ENCODE measurements around the gene DOK5.

The DOK5 gene

DNA sequence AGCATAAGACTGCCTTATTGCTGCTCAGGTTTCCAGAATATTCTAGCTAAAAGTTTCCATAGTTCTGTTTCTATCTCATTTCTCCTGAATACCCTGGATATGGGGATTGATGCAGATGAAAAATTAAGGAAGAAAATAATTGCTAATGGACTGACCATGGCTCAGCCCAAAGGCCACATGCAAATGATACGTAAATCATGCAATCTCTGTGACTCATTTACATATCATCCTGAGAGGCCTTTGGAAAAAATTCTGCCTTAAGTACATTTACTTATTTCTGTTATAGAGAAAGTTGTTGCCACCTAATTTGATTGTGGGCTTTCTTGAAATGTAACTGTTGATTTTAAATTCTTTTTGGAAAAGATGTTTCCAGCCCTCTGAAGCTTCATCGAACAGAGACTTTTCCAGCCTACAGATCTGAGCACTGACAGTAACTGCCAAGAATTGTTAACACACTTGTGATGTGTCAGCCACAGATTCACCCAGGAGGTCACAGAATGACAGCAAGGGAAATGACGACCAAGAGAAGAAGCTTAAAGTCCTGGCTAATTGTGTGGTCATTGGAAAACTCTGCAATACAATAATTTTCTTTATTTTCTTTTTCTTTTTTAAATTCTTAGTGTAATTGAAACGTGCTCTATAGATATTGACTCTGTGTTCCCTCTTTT, 174.8 kb downstream of the DOK5 start:
- DNase-seq = no peak

DNA sequence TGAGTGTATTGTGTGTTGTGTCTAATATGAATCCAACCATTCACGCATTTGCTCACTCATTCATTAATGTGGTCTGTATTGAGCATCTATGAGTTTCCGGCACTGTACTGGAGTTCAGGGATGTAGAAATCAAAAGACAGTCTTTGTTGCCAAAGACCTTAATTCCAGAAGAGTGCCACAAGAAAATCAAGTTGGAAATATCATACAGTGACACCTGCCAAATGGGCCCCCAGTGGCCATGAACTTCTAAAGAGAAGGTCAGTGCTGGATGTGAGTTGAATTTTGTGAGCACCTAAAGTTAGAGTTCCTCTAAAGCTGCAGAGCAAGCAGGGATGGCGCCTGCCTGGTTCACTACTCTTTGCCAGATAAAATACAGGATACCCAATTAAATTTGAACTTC, 175.9 kb downstream of the DOK5 start:
- no peak for DNase-seq

- no peak for DNase-seq
Observed at GRCh38 chr20:54654450-54654849, 179.1 kb downstream of the DOK5 start.

DNA sequence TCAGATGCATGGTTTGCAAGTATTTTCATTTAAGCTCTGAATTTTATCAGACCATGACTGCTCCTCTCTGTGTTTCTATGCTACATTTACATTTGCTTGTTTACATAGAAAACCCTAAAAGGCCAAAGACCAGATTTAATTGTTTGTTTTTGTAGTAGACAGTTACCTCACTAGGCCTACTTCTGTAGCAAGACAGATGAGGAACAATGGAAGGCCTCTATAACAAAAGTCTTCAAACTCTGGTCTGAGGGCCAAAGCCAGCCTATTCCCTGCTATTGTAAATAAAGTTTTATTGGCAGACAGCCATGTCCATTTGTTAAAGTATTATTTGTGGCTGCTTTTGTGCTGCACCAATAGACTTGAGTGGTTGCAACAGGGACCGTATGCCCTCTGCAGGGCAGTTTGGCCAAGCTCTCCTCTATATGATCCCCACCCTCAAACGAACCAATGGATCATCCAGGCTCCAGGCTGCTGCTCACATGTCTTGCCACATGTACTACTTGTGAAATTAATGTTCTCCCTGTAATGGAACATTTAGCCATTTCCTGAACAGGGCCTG, 182.0 kb downstream of the DOK5 start:
- no peak for DNase-seq

GRCh38 chr20:54658525-54658924, 183.1 kb downstream of the DOK5 start:
- no peak for DNase-seq

DNA sequence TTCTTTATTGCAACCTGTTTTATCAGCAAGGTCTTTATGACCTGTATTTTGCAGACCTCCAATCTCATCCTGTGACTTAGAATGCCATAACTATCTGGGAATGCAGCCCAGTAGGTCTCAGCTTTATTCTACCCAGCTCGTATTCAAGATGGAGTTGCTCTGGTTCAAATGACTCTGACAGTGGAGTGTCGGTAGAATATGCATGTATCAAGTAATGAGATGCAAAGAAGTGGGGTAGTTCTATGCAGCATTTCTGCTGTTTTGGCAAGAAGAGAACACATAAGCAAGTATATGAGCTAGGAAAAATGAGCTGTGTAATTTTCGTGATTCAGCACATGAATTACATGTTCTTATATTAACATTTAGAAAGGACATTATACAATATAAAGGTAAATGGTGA, 185.9 kb downstream of the DOK5 start:
- no peak for DNase-seq

DNA sequence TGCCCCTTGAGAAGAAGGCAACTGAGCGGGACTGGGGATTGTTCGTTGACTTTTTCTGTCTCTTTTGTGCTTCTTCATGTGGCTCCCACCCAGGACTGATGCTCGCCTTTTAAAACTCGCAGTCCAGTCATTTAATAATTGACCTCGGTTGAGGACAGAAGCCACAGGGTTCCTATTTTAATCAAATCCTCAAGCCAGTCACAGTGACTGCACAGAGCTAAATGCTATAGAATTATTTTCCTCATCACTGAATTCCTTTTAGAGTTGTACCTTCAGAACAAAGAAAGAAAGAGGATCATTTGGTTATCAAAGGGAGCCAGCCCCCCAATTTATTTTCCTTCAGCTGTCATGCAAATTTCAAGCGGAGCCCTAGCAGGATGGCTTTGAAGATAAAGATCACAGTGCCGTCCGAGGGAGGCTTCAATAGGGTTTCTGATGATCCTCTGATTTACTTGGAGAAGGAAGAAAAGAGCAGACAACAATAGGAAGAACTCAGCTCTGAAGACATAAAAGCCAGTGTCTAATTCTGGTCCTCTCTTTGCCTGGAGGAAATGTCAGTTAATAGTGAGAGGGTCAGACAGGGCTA, 186.6 kb downstream of the DOK5 start:
- no peak for DNase-seq

- DNase-seq = no peak
Observed at GRCh38 chr20:54665812-54666211, 190.4 kb downstream of the DOK5 start.

- DNase-seq = peak; percentile 27
Observed at GRCh38 chr20:54668271-54669039, 193.1 kb downstream of the DOK5 start.

DNA sequence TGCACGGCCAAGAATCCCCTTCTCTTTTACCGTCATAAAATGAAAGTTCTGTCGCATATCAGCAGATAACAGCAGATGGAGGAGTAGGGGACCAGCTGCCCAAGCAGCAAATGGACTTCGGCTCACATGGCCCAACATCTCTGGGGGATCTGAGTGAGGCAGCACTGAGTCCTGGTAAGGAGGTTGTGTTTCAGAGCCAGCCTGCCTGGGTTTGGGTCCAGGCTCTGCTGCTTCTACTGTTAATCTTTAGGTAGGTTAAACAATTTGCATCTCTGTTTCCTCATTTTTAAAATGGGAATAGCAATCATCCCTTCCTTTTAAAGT, 193.6 kb downstream of the DOK5 start:
- DNase-seq = no peak

- no peak for DNase-seq
Observed at GRCh38 chr20:54678253-54678652, 202.9 kb downstream of the DOK5 start.

DNA sequence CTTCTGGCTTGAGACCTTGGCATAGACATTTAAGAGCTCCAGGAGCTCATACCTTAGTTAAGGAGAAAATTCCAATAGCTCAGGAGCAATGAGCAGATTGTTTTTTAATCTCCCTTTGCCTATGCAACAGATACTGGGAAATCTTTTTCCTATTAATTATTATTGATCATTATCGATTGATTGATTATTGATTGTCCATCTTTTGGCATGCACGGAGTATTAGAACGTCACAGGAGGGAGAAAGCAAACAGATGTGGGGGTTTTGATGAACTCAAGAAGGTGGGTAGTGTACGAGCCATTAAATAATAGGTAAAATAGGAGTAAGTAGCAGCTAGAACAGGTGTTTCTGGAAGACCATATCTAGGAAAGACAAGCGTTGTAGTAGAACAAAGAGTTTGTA, 205.0 kb downstream of the DOK5 start:
- no peak for DNase-seq

- no peak for DNase-seq
Observed at GRCh38 chr20:54680872-54681619, 205.7 kb downstream of the DOK5 start.

DNA sequence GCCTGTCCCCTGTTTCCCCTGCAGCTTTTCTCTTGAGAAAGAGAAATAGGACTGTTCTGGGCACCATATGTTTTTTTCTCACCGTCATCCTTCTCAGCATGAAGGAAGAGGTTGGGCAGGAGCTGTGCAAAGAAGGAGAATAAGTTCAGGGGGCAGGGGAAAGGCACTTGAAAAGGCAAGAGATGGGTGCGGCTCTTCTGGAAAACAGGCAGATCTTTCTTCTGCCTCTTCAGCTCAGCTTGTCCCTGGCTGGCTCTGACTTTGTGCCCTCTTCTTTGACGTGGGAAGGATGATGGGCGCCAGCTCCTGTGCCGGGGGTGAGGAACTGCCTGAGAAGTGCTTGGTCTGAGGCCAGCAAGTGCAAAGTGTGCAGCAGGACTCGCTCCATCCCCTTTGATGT, 206.5 kb downstream of the DOK5 start:
- no peak for DNase-seq

- DNase-seq = no peak
Observed at GRCh38 chr20:54688476-54688875, 213.1 kb downstream of the DOK5 start.

- DNase-seq = no peak
Observed at GRCh38 chr20:54690323-54690722, 214.9 kb downstream of the DOK5 start.

- no peak for DNase-seq
Observed at GRCh38 chr20:54691327-54691726, 215.9 kb downstream of the DOK5 start.

DNA sequence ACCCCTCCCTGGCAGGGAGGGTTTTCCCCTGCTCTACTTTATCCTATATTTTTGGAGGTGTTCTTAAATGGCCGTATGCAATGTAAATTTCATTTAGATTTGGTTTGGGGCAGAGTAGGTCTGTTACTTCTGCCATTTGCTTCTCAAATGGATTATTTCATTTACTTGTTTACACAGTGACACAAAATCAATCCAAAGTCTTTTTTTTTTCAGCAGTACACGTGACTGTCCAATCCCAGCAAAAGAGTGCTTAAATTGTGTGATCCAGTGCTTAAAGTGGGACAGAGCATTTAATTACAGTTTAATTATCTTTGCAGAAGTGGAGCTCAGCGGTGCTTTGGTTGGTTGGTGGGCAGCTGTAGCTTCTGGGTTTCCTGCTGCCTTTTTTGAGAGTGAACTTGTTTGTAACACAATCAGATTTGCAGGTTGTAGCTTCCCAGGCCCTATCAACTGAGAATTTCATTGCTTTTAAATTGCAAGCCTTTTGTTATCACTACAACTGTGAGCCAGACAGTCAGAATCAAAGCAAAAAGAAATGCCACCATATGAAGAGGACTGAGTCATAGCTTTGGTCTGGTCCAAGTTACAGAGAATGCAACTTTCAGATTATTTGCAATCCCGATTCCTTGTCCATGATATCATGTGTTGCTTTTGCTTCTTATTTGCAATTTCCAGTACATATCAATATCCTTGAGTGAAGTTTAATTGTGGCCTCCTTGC, 216.9 kb downstream of the DOK5 start:
- no peak for DNase-seq

- no peak for DNase-seq
Observed at GRCh38 chr20:54694516-54694915, 219.1 kb downstream of the DOK5 start.

DNA sequence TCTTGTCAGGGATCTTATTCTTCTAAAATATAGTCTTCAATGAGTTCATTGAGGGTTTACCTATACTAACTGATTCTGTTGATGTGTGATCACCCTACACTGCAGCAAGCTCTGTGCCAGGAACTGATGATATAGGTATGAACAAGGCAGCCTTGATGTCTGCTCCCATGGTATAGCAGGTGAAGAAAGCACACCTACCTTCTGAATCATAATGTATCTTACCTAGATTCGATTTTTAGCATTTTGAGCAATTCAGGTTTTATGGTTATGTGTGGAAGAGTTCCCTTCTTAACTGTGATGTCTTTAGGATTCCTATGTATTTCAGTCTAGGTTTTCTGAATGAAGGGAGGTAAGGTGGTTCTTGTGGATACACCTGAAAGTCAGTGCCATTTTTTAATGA, 223.0 kb downstream of the DOK5 start:
- no peak for DNase-seq
